ENCODE measurements around the gene ATM.
"Not testable (repeated sequence)": the region's sequence is repeated elsewhere in the genome, so short reads cannot be mapped to it uniquely, and the experiment has no call there.

ATM gene

GRCh38 chr11:108393046-108393445 is 170.2 kb downstream of the ATM start:
- DNase-seq: no peak

- DNase-seq: no peak
Measured at GRCh38 chr11:108394744-108395284, 171.9 kb downstream of the ATM start.

- DNase-seq: not testable (repeated sequence)
Measured at GRCh38 chr11:108396672-108397071, 173.8 kb downstream of the ATM start.

GRCh38 chr11:108398439-108398838 is 175.6 kb downstream of the ATM start:
- no peak for DNase-seq

GRCh38 chr11:108402241-108402640 is 179.4 kb downstream of the ATM start:
- DNase-seq: no peak

- DNase-seq: no peak
Measured at GRCh38 chr11:108403052-108403451, 180.2 kb downstream of the ATM start.

GRCh38 chr11:108405706-108406105 is 182.8 kb downstream of the ATM start:
- DNase-seq: no peak

- no peak for DNase-seq
Measured at GRCh38 chr11:108414958-108415357, 192.1 kb downstream of the ATM start.

- peak in 1 of 2 donors; percentile 48 for DNase-seq
Measured at GRCh38 chr11:108417551-108417950, 194.7 kb downstream of the ATM start.

All from CD4-positive, alpha-beta T cell treated with Interferon alpha-2 for 1 hour (primary cell).